ENCODE measurements around the gene PIH1D1. TPM values are rescaled to one million over a fixed set of nuclear protein-coding genes. Genes with fewer than 3 reads are reported as not detected.

PIH1D1 gene
- total and polyA plus RNA-seq, 10 of the 15 experiments (the other 5 are each of a cell fraction or from before 2014, with no cell fraction given), result 16.1 to 153 (median 106) TPM

DNA sequence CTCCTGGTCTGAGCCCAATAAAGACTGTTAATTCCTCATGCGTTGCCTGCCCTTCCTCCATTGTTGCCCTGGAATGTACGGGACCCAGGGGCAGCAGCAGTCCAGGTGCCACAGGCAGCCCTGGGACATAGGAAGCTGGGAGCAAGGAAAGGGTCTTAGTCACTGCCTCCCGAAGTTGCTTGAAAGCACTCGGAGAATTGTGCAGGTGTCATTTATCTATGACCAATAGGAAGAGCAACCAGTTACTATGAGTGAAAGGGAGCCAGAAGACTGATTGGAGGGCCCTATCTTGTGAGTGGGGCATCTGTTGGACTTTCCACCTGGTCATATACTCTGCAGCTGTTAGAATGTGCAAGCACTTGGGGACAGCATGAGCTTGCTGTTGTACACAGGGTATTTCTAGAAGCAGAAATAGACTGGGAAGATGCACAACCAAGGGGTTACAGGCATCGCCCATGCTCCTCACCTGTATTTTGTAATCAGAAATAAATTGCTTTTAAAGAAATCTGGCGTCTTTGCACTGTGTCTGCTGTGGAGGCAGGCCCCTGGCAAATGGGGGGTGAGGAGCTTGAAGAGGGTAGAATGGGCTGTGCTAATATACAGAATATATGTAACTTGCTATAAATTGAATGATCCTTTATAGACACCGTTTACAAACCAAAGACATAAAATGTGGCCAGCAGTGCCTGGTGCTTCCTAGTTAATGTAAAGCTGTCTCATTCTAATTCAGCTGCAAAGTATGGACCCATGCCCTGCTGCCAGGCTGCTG is 40.4 kb upstream of the PIH1D1 start (continued):
- TF ChIP-seq, protein P1, sequence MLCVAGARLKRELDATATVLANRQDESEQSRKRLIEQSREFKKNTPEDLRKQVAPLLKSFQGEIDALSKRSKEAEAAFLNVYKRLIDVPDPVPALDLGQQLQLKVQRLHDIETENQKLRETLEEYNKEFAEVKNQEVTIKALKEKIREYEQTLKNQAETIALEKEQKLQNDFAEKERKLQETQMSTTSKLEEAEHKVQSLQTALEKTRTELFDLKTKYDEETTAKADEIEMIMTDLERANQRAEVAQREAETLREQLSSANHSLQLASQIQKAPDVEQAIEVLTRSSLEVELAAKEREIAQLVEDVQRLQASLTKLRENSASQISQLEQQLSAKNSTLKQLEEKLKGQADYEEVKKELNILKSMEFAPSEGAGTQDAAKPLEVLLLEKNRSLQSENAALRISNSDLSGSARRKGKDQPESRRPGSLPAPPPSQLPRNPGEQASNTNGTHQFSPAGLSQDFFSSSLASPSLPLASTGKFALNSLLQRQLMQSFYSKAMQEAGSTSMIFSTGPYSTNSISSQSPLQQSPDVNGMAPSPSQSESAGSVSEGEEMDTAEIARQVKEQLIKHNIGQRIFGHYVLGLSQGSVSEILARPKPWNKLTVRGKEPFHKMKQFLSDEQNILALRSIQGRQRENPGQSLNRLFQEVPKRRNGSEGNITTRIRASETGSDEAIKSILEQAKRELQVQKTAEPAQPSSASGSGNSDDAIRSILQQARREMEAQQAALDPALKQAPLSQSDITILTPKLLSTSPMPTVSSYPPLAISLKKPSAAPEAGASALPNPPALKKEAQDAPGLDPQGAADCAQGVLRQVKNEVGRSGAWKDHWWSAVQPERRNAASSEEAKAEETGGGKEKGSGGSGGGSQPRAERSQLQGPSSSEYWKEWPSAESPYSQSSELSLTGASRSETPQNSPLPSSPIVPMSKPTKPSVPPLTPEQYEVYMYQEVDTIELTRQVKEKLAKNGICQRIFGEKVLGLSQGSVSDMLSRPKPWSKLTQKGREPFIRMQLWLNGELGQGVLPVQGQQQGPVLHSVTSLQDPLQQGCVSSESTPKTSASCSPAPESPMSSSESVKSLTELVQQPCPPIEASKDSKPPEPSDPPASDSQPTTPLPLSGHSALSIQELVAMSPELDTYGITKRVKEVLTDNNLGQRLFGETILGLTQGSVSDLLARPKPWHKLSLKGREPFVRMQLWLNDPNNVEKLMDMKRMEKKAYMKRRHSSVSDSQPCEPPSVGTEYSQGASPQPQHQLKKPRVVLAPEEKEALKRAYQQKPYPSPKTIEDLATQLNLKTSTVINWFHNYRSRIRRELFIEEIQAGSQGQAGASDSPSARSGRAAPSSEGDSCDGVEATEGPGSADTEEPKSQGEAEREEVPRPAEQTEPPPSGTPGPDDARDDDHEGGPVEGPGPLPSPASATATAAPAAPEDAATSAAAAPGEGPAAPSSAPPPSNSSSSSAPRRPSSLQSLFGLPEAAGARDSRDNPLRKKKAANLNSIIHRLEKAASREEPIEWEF (IDR thresholded peaks at IDR 0.05; ENCODE audit: insufficient replicate concordance, low read depth, low read length), result no peak
- TF ChIP-seq, protein P2, sequence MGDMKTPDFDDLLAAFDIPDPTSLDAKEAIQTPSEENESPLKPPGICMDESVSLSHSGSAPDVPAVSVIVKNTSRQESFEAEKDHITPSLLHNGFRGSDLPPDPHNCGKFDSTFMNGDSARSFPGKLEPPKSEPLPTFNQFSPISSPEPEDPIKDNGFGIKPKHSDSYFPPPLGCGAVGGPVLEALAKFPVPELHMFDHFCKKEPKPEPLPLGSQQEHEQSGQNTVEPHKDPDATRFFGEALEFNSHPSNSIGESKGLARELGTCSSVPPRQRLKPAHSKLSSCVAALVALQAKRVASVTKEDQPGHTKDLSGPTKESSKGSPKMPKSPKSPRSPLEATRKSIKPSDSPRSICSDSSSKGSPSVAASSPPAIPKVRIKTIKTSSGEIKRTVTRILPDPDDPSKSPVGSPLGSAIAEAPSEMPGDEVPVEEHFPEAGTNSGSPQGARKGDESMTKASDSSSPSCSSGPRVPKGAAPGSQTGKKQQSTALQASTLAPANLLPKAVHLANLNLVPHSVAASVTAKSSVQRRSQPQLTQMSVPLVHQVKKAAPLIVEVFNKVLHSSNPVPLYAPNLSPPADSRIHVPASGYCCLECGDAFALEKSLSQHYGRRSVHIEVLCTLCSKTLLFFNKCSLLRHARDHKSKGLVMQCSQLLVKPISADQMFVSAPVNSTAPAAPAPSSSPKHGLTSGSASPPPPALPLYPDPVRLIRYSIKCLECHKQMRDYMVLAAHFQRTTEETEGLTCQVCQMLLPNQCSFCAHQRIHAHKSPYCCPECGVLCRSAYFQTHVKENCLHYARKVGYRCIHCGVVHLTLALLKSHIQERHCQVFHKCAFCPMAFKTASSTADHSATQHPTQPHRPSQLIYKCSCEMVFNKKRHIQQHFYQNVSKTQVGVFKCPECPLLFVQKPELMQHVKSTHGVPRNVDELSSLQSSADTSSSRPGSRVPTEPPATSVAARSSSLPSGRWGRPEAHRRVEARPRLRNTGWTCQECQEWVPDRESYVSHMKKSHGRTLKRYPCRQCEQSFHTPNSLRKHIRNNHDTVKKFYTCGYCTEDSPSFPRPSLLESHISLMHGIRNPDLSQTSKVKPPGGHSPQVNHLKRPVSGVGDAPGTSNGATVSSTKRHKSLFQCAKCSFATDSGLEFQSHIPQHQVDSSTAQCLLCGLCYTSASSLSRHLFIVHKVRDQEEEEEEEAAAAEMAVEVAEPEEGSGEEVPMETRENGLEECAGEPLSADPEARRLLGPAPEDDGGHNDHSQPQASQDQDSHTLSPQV (IDR thresholded peaks at IDR 0.05), result no peak
- TF ChIP-seq, protein P3, sequence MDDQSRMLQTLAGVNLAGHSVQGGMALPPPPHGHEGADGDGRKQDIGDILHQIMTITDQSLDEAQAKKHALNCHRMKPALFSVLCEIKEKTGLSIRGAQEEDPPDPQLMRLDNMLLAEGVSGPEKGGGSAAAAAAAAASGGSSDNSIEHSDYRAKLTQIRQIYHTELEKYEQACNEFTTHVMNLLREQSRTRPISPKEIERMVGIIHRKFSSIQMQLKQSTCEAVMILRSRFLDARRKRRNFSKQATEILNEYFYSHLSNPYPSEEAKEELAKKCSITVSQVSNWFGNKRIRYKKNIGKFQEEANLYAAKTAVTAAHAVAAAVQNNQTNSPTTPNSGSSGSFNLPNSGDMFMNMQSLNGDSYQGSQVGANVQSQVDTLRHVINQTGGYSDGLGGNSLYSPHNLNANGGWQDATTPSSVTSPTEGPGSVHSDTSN (IDR thresholded peaks at IDR 0.05; ENCODE audit: insufficient replicate concordance, low read depth, low read length), result no peak
- TF ChIP-seq, protein P4, sequence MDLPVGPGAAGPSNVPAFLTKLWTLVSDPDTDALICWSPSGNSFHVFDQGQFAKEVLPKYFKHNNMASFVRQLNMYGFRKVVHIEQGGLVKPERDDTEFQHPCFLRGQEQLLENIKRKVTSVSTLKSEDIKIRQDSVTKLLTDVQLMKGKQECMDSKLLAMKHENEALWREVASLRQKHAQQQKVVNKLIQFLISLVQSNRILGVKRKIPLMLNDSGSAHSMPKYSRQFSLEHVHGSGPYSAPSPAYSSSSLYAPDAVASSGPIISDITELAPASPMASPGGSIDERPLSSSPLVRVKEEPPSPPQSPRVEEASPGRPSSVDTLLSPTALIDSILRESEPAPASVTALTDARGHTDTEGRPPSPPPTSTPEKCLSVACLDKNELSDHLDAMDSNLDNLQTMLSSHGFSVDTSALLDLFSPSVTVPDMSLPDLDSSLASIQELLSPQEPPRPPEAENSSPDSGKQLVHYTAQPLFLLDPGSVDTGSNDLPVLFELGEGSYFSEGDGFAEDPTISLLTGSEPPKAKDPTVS (IDR thresholded peaks at IDR 0.05; ENCODE audit: low read depth, low read length), result no peak
- no peak for TF ChIP-seq PAX8 (IDR thresholded peaks at IDR 0.05)
- TF ChIP-seq TCF7 (IDR thresholded peaks at IDR 0.05; ENCODE audit: borderline replicate concordance), result no peak
- TF ChIP-seq BHLHE40 (IDR thresholded peaks at IDR 0.05; ENCODE audit: borderline replicate concordance in 1 of 2, low read depth in 2 of 2, low read length in 1 of 2), result no peak
